GM12892 (cell line): Measurements from ENCODE around the gene ERMARD.

Experiments used
- DNase-seq: peaks from one replicate; pipeline ENCODE4 v3.0.0; 2011; ENCODE audit not compliant: insufficient read length
- FAIRE-seq: peaks from 2 replicates; lab custom pipeline; 2011; peaks lifted over from hg19 to GRCh38; lab: Jason Lieb, UNC
- POLR2A ChIP-seq: IDR thresholded peaks from 2 replicates; pipeline ENCODE4 v1.6.1; 2011; ENCODE audit warnings: low read depth, low read length, control low read depth
- POLR2AphosphoS5 ChIP-seq: IDR thresholded peaks from 2 replicates; pipeline ENCODE4 v1.6.1; 2011; ENCODE audit warnings: low read depth, low read length, control low read depth
- TAF1 ChIP-seq: IDR thresholded peaks from 2 replicates; pipeline ENCODE4 v1.6.1; 2011; ENCODE audit warnings: low read depth, mild to moderate bottlenecking, control low read depth, low read length, borderline replicate concordance

The ERMARD gene

GRCh38 chr6:169808608-169808967 lies 57.2 kb downstream of the ERMARD start:
- FAIRE-seq (no peak), DNase-seq (no peak)
- TF ChIP-seq POLR2AphosphoS5 (no peak), POLR2A (no peak), TAF1 (no peak)

GRCh38 chr6:169809386-169809785 lies 58.0 kb downstream of the ERMARD start:
- FAIRE-seq (no peak), DNase-seq (no peak)
- TF ChIP-seq TAF1 = no peak
- TF ChIP-seq POLR2AphosphoS5 = no peak
- TF ChIP-seq POLR2A = no peak

- DNase-seq (no peak), FAIRE-seq (no peak)
- no peak for TF ChIP-seq POLR2A
- no peak for TF ChIP-seq POLR2AphosphoS5
- no peak for TF ChIP-seq TAF1
These were observed 58.9 kb downstream of the ERMARD start for GRCh38 chr6:169810066-169810989.

- TF ChIP-seq POLR2A (no peak), POLR2AphosphoS5 (no peak), TAF1 (no peak)
- no peak for DNase-seq
- no peak for FAIRE-seq
These were observed 59.6 kb downstream of the ERMARD start for GRCh38 chr6:169811072-169811471.

GRCh38 chr6:169811521-169812256 lies 60.3 kb downstream of the ERMARD start:
- DNase-seq (no peak), FAIRE-seq (no peak)

GRCh38 chr6:169812257-169812644 lies 60.8 kb downstream of the ERMARD start:
- DNase-seq = no peak
- TF ChIP-seq POLR2AphosphoS5 (no peak), POLR2A (no peak), TAF1 (no peak)
- FAIRE-seq = no peak

More at GRCh38 chr6:169811521-169812256, 60.3 kb downstream of the ERMARD start:
- no peak for TF ChIP-seq POLR2A
- TF ChIP-seq TAF1 = no peak
- no peak for TF ChIP-seq POLR2AphosphoS5

GRCh38 chr6:169813969-169814368 lies 62.5 kb downstream of the ERMARD start:
- DNase-seq = no peak
- no peak for TF ChIP-seq POLR2A
- no peak for TF ChIP-seq POLR2AphosphoS5
- no peak for TF ChIP-seq TAF1
- FAIRE-seq = no peak

- FAIRE-seq (no peak), DNase-seq (no peak)
- TF ChIP-seq POLR2AphosphoS5 (no peak), TAF1 (no peak), POLR2A (no peak)
These were observed 64.6 kb downstream of the ERMARD start for GRCh38 chr6:169816054-169816453.

- no peak for DNase-seq
- no peak for FAIRE-seq
- no peak for TF ChIP-seq TAF1
- TF ChIP-seq POLR2AphosphoS5 = no peak
- TF ChIP-seq POLR2A = no peak
These were observed 65.6 kb downstream of the ERMARD start for GRCh38 chr6:169816975-169817374.

- no peak for FAIRE-seq
- no peak for DNase-seq
- TF ChIP-seq POLR2AphosphoS5 (no peak), POLR2A (no peak)
These were observed 68.9 kb downstream of the ERMARD start for GRCh38 chr6:169820358-169820757.

- no peak for TF ChIP-seq TAF1
- TF ChIP-seq POLR2A = no peak
- TF ChIP-seq POLR2AphosphoS5 = no peak
- DNase-seq = no peak
- no peak for FAIRE-seq
These were observed 72.6 kb downstream of the ERMARD start for GRCh38 chr6:169824021-169824420.

- DNase-seq = no peak
- FAIRE-seq = no peak
- TF ChIP-seq POLR2A (no peak), TAF1 (no peak), POLR2AphosphoS5 (no peak)
These were observed 73.6 kb downstream of the ERMARD start for GRCh38 chr6:169824848-169825557.
